ENCODE results near the gene VARS2.
"Not testable (repeated sequence)": the region's sequence is repeated elsewhere in the genome, so short reads cannot be mapped to it uniquely, and the experiment has no call there.

Gene VARS2

DNA sequence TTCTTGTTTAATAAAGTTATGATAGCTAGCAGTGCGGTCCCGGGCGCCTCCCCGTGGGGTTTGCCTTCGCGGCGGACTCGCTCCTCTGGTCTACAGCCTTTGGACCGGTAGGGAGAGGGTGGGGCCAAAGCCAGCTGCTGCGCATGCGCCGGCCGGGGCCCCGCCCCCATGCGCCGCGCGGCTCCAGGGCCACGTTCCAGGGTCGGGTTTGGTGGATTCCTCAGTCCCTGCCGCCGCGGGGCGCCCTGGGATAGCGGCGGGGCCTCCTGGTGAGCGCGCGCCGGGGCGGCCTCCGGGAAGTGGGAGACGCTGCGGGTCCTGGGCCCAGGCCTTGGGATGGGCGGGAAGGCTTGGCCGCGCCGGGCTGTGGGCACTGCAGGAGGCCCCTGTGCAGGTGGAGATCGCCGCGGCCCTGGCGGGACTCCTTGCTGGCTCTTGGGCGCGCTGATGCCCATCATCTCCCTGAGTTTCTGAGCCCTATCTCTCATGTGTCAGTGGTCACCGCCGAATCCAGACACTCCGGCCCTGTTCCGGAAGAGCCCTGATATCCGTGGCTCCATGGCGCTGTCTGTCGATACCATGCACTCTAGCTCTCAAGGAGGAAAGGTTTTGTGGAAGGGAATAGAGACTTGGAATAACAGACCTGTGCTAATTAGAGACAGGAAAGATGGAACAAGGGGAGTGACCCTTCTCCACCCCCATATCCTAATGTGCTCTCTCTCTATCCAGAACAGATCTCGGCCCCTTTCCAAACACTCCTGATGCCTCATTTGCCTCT lies at the start of gene VARS2:
Gene VARS2 (plus strand): TSS at position 163 of the 778 bp plus-strand sequence. CDS start 599 bp downstream, at position 762.
- FAIRE-seq, result no peak

DNA sequence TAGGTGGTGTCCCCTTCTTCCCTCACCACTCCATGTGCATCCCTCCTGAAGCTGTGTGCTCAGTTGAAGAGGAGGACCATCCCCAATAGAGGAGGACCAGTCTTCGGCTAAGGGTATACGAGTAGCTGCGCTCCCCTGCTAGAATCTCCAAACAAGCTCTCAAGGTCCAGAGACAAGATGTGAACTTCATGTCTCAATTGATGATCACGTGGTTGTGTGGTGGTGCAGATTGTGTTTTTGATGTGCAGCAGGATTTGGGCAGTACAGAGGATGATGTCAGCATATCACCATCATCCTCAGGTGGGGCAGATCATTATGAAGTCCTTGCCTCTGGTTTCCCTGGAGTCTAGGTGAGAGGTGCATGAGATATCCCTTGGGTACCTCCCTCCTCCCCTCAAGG lies 49.7 kb upstream of the VARS2 start:
- FAIRE-seq, result no peak

DNA sequence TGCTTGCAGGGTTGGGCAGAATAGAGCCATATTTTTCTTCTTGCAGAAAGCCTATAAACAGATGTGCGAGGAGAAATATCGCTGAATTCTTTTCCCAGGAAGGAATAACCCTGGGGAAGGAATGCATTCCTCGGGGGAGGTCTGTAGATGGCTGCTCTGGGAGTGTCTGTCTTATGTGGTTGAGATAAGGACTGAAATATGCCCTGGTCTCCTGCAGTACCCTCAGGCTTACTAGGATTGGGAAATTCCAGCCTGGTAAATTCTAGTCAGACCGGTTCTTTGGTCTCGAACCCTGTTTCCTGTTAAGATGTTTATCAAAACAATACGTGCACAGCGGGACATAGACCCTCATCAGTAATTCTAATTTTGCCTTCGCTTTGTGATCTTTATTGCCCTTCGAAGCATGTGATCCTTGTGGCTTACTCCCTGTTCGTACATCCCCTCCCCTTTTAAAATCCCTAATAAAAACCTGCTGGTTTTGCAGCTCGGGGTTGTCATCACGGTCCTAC lies 44.7 kb upstream of the VARS2 start:
- not testable (repeated sequence) for FAIRE-seq

DNA sequence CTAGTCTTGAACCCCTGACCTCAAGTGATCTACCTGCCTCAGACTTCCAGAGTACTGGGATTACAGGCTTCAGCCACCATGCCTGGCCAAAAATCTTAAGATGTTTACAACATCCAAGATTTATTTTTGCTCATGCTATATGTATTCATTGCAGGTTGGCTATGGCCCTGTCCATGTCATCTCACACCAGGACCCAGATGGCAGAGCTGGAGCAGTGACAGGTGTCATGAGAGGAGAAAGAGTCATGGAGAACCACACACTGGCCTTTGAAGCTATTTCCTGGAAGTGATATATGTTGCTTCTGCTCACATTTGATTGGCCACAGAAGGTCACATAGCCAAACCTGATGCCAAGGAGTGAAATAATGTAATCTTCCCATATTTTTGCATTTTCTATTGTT lies 43.5 kb upstream of the VARS2 start:
- FAIRE-seq, result no peak

DNA sequence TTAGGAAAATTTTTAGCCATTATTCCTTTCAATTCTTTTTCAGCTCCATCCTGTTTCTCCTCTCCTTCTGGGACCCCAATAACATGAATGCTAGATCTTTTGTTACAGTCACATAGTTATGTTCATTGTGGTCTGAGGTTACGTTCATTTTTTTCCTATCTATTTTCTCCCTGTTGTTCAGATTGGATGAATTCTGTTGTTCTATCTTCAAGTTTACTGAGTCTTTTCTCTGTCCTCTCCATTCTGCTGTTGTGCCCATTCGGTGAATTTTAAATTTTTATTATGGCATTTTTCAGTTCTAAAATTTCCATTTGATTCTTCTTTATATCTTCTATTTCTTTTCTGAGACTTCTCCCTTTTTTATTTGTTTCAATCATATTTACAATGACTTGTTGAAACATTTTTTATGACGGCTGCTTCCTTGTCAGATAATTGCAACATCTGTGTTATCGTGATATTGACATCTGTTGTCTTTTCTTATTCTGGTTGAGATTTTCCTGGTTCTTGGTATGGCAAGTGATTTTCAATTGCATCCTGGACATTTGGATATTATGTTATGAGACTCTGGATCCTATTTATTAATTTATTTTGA lies 42.4 kb upstream of the VARS2 start:
- no peak for FAIRE-seq

DNA sequence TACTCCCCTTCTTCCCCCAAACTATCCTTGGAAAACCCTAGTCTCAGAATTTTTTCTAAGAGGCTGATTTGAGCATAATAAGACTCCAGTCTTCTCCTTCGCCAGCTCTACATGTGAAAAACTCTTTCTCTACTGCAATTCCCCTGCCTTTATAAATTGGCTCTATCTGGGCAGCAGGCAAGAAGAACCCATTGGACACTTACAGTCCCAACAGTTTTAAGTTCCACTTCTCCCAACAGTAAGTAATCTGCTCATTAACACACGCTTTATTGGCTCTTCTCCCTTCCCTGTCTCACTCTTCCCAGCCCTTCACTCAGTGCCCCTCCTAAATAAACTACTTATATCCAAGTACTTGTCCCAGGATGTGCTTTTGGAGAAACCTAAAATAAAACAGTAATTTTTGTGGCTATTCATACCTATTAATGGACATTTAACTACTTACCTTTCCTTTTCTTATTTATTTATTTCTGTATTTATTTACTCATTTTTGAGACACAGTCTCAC lies 40.8 kb upstream of the VARS2 start:
- no peak for FAIRE-seq

DNA sequence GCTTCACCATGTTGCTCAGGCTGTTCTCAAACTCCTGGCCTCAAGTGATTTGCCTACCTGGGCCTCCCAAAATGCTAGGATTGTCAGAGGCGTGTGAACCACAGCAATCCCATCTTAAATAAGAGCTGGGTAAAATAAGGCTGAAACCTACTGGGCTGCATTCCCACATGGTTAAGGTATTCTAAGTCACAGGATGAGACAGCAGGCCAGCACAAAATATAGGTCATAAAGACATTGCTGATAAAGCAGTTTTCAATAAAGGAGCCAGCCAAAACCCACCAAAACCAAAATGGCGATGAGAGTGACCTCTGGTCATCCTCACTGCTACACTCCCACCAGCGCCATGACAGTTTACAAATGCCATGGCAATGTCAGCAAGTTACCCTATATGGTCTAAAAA lies 40.2 kb upstream of the VARS2 start:
- not testable (repeated sequence) for FAIRE-seq

DNA sequence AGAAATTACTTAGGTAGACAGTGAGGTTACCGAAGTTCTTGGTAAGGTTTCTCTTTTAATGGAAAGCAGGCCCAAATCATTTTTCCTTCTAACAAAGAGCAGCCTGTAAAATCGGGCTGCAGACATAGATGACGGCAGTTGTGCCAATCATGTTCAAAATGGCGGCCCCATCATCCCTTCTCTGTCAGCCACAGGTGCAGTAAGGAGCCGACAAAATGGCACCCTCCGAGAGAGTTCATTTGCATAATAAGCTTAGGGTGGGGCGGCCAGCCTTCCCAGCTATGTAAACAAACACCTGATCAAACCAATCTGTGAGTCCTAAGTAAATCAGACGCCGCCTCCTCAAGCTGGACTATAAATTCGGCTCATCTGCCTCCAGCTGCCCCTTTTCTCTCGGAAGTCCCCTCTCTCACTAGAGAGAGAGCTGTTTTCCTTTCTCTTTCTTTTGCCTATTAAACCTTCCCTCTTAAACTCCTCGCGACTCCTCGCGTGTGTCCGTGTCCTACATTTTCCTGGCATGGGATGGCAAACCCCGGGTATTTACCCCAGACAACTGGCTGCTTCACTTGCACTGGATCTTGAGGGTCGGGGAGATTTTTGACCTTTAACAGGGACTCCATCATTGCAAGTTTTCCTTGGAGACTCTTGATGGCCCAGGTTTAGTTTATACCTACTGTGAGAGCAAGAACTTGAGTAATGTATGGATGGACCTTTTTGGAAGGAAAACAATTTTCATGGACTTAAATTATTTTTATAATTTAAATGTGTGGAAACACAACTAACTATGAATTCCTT lies 38.6 kb upstream of the VARS2 start:
- no peak for FAIRE-seq

DNA sequence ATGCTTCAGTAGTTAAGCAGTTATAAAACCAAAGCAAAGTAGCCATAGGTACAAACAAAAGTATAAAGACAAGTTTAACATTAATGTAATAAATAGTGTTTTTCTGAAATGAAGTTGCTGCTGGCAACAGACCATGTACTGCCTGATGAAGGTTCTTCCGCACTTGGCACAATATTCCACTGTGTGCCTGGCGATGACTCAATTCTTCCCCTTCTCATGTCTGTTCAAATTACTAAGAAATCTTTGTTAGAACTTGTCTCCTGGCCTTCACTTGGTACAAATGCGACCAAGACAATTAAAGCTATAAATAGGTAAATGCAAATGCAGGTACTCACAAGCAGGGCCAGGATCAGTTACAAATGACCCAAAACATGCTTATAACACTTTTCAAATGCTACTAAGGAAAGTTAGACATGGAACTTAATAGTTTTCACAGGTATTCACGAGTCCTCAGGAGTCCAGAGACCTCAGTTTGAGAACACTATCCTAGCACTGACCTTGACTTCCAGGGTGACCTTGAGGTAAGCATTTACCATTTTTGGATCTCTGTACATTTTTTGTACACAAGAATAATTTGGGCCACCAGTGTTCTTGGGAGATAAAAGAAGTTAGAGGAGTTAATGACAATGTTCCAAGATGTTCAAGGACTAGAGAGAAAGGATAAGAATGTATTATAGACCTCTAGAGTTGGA lies 37.9 kb upstream of the VARS2 start:
- FAIRE-seq, result no peak

DNA sequence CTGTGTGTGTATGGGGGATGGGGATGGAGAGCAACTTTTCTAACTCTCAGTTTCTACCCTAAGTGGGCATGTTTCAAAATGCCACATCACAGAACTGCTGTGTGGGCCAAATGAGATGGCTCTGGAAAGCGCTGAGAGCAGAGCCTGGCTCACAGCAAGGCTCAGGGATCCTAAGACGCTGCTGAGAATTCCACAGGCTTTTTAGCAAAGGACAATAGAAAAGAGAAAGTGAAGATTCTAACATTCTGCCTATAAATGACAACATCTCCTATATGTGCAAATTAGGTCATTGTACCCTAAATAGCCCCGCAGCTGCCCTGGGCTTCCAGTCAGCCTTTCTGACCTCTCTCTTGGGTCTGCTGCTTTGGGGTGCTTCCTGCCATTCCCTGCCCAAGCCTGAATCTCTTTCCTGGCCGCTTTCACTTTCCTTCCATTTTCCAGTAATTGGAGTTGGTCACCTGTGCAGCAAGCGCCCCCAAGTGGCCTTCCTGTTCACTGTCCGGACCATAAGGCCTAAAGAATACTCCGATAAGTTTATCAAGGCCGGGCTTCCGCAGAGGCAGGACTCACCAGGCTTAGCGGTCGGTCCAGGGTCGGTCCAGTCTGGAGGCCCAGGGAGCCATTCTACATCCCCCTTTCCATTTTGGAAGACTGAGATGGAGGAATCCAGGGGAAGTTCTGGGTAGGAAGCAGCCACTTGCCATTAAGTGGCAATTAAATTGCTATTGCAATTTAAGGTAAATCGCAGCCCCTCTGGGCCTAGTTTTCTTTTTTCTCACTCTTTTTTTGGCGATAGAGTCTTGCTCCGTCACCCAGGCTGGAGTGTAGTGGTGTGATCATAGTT lies 36.4 kb upstream of the VARS2 start:
- peak; percentile 90 for FAIRE-seq

DNA sequence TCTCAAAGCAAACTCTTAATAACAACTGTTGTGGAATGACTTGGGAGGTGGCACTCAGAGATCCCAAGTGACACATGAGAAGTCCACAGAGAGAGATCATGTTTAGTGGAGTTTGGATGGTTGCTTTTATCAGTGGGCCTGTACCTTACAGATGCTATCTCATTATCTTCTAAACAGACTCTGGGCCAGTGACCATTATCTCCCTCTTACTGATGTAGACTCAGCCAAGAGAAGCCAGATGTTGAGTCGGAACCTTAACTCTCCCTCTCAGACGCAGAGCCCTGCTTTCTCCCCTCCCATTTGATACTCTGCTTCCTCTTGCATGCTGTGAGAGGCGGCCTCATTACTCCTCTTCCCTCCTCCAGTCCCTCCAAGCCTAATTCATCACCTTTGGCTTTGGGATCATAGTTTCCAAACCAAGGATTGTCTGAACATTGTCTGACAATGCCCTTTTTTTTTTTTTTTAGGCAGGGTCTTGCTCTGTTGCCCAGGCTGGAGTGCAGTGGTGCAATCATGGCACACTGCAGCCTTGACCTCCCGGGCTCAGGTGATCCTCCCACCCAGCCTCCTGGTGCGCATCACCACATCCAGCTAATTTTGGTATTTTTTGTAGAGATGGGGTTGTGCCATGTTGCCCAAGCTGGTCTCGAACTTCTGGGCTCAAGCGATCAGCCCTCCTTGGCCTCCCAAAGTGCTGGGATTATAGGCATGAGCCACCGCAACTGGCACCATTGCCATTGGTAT lies 34.2 kb upstream of the VARS2 start:
- no peak for FAIRE-seq

DNA sequence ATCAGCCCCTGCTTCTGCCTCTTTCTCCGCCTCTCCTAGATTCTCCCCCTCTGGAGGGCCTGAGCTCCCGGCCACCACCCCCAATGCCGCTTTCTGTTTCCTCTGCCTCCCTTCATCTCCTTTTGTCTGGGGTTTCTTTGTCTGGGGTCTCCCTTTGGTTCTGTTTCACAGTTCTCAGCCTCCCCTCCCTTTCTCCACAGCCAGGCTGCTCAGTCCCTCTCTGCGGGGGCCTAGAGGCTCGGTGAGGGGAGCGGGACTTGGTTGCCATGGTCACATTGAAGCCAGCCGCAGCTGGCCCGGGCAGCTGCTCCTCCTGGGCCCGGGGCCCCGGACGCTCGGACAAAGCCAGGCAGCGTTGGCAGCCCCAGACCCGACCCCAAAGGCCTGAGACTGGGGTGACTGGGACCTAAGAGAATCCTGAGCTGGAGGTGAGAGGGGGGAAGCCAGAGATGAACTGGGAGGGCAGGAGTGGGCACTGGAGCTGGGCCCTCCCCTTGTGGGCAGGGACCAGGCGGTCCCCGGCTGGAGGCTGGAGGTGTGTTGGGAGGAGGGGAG lies 33.3 kb upstream of the VARS2 start:
- FAIRE-seq, result no peak

DNA sequence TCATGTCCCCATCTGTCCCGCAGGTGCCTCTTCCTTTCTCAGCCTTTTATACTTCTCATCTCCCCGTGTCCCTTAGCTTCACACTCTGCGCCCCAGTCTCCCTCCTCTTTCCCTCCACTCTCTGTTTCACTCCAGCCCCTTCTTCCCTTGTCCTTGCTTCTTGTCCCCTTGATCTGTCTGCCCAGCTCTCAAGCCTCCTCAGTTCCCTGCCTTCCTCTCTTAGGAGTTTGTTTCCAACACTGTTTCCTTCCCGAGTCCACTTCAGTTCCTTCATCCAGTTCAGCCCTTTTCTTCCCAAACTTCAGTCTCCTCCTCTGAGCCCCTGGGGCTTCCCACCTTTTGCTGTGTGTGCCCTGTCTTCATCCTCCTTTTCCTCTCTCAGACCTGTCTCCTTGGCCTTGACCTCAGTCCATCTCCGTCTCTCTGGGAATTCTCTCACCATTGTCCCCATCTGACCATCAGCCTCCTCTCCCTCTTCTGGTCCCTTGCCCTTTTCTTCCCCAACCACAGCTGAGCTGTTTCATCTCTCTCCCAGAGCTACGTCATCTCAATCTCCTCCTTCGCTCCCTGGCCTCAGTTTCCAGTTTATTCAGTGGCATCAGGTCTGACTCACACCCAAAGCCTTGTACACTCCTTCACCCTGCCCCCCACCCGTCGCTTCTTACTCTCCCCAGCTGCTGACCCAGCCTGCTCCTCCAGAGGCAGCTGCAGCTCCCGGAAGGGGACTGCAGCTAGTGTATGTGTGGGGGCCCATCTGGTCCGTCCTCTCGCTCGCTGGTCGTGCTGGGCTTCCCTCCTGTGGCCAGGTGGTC lies 32.4 kb upstream of the VARS2 start:
- FAIRE-seq, result no peak

DNA sequence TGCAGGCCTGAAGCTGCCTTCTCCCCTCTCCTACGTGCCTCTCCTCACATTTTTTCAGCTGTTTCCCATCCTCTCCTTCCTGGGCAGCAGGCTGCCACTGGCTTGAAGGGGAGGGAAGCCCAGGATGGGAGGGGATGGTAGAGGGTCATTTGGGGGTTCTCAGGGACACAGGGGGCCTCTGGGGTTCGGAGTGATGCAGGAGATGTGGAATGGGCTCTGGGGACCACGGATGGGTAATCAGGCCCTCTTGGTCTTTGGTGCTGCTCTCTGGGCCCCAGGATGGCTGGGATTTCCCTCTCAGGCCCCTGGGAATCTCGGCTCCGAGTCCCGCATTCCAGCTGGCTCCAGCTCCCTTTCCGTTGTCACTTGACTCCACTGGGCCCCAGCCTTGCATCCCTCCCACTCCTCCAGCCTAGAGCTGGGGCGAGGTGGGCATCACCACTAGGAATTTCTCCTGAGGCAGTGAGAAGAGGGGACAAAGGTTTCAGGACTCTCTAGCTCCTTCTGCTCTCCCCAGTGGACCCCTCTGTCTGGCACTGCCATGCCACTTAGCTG lies 31.8 kb upstream of the VARS2 start:
- FAIRE-seq, result no peak

DNA sequence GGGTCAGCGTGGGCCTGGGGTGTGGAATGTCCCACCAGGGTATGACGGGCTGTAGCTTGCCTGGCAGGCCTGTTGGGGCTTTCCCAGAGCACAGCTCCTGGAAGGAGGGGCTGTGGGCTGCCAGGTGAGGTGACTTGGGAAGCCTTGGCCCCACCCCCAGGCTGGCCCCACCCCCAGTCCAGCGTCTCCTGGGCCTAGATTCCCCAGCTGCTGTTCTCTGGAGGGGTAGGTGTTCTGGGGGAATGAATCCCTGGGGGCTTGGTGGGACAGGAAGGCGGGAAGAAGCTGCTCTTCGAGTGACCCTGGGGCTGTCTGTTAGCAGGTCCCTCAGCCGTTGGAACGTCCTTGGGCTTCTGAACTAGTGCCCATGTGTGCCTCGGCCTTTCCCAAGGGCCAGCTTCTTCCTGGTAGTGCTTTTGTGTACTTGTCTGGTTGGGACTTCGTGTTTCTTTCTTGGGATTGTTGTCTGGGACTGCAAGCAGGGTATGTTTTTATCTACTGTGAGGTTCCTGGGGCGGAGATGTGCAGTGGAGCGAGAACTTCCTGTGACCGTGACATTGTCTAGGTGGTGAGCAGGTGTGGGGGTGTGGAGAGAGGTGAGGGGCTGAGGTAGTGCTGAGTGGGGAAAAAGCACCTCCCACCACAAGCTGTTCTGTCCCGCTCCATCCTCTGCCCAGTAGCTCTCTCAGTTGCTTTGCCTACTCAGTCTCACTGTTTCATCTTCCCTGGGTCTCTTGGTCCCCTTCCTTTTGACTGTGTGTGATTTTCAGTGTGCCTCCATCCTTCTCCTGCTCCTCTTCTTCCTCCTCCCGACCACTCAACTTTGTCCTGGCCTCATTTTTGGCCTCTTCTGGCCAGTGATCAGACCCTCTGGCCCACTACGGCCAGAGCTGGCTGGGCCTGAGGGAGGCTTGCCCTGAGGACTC lies 31.0 kb upstream of the VARS2 start:
- no peak for FAIRE-seq

DNA sequence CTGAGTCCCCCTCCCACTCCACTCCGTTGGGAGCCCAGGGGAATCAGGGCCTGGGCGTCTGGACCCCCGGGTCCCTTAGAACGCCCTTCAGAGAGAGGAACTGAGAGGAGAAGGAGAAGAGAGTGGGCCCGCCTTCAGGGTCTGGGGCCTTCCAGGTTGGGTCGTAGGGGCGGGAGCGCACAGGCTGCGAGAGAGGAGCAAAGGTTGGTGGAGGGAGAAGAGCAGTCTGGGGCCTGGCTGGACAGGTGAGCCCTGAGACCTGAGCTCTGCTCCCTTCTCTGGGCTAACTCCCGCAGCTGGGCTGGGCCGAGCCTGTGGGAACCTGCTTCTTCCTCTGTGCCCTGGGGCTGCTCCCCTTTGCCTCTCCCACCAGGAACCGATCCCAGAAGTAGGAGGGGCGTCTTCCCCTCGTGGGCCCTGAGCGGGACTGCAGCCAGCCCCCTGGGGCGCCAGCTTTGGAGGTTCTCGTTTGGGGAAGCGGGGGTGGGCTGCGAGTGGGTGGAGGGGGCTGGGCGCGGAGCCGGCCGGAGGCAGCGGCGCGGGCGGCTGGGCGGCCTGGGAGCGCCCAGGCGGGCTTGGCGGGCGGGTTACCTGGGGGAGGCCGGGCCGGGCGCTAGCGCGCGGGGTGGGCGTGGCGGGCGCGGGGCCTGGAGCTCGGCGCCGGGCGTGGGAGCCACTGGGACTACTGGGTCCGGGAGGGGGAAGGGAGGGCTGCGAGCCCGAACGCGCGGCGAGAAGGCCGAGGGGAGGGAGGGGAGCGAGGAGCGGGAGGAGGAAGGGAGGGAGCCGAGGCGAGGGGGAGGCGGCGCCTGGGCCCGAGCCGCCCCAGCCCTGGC lies 30.1 kb upstream of the VARS2 start, which contains the start of gene DDR1:
Gene DDR1 (plus strand): TSS at position 835 of the 836 bp plus-strand sequence. CDS start 4,211 bp downstream, outside the sequence.
- no peak for FAIRE-seq

All from G401.6 (cell line).